GM10266 (cell line): ENCODE results near the gene MUC5AC.

Experiments used
- DNase-seq: peaks from one replicate; pipeline ENCODE4 v3.0.0; 2012; ENCODE audit errors: extremely low spot score
- CTCF ChIP-seq: IDR thresholded peaks from 2 replicates; pipeline ENCODE4 v1.5.1; 2012; ENCODE audit warnings: mild to moderate bottlenecking, low read depth; ENCODE audit not compliant: control insufficient read depth, insufficient read depth; ENCODE audit errors: missing control alignments

The MUC5AC gene

DNA sequence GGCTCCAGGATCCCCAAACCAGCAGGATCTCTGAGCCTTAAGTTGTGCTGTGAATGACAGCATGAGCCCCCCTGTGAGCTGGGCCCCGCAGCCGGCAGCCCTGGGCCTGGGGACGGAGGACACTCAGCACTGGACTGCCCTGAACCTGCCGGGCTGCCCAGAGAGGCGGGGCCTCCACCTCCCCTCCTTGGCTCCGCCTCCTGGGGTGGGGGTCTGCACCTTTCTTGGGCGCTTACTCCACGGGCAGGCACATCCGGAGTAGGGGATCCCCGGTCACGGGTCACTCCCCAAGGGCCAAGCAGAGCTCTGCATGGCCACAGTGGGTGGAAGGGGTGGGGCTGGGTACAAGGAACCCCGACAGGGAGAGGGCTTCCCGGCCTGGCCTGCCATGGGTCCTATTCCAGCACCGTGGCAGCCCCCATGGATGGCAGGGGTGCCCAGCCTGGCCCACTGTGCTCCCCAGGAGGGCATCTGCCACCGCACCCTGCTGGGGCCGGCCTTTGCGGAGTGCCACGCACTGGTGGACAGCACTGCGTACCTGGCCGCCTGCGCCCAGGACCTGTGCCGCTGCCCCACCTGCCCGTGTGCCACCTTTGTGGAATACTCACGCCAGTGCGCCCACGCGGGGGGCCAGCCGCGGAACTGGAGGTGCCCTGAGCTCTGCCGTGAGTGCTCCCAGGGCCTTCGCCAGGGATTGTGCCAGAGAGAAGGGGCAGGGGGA lies 70.5 kb downstream of the MUC5AC start:
- no peak for TF ChIP-seq CTCF
- no peak for DNase-seq

GRCh38 chr11:1228921-1229451 lies 71.2 kb downstream of the MUC5AC start:
- DNase-seq: no peak

DNA sequence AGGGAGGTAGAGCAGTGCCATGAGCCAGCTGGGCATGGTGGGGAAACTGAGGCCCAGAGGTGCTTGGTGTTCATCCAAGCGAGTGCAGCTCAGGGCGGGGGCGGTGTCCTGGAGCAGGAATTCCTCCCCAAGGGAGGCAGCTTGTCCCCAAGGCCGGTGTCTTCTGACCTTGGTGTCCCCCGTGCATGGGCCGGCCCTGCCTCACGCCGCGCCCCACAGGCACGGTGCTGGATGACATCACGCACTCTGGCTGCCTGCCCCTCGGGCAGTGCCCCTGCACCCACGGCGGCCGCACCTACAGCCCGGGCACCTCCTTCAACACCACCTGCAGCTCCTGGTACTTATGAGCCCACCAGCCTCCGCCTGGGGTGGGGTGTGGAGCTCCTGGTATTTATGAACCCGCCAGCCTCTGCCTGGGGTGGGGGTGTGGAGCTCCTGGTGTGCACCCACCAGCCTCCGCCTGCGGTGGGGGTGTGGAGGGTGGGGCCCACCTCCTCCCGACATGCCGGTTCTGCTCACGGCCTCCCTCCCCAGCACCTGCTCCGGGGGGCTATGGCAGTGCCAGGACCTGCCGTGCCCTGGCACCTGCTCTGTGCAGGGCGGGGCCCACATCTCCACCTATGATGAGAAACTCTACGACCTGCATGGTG lies 71.8 kb downstream of the MUC5AC start:
- no peak for DNase-seq
- TF ChIP-seq CTCF: no peak

More at GRCh38 chr11:1228921-1229451, 71.2 kb downstream of the MUC5AC start:
- TF ChIP-seq CTCF: no peak

DNA sequence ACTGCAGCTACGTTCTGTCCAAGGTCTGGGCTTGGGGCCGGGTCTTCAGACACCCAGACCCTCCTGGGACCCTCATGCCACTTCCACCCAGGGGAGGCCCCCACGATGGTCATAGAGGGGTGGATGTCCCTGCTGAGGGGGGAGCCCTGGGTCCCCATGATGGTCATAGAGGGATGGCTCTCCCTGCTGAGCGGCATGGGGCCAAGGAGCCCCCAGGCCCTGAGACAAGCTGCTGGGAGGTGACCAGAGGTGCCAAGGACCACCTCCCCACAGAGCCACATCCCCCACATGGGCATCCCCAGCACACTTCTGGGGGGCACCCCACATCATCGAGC lies 72.3 kb downstream of the MUC5AC start:
- no peak for TF ChIP-seq CTCF
- no peak for DNase-seq

- no peak for DNase-seq
- no peak for TF ChIP-seq CTCF
Measured at GRCh38 chr11:1230456-1231395, 73.0 kb downstream of the MUC5AC start.

- no peak for DNase-seq
- TF ChIP-seq CTCF: no peak
Measured at GRCh38 chr11:1231396-1232020, 73.8 kb downstream of the MUC5AC start.
